Stimulated activated memory B cell treated with anti-CD40 and anti-IgM and Interleukin-4, amounts not matched to agents 10 μg/mL and 1 μg/mL and 100 μg/mL, for 72 hours (primary cell): ENCODE measurements around the gene MAP2K2.

Source experiments
- ATAC-seq: fragments of 150-1000 bp; cut with Tn5 transposase; 2 replicates; pipeline ENCODE4 v1.10.0; 2021
- H3K27ac Mint-ChIP-seq: one replicate; pipeline ENCODE4 v1.8.0; 2022; ENCODE audit warnings: mild to moderate bottlenecking, mixed read lengths
- H3K27me3 Mint-ChIP-seq: one replicate; pipeline ENCODE4 v1.8.0; 2022; ENCODE audit warnings: mixed read lengths
- H3K36me3 Mint-ChIP-seq: one replicate; pipeline ENCODE4 v1.8.0; 2022; ENCODE audit warnings: mixed read lengths
- H3K4me1 Mint-ChIP-seq: one replicate; pipeline ENCODE4 v1.8.0; 2022; ENCODE audit warnings: mixed read lengths
- H3K4me3 Mint-ChIP-seq: one replicate; pipeline ENCODE4 v1.8.0; 2022; ENCODE audit warnings: mild to moderate bottlenecking, moderate library complexity, mixed read lengths
- H3K9me3 Mint-ChIP-seq: one replicate; pipeline ENCODE4 v1.8.0; 2022; ENCODE audit warnings: mixed read lengths

MAP2K2 gene

GRCh38 chr19:4064496-4065260 is 59.2 kb downstream of the MAP2K2 start:
- Mint-ChIP-seq H3K4me1 (peaks cover 60% of the 10 kb centered on the region), H3K4me3 (peak overlapping the region; percentile 88), H3K27me3 (no peaks in the 10 kb centered on the region), H3K27ac (peak overlapping the region; percentile 85), H3K36me3 (no peaks in the 10 kb centered on the region), H3K9me3 (no peaks in the 10 kb centered on the region)
- ATAC-seq, result peak; percentile 3

- ATAC-seq, result no peak
- peaks cover 60% of the 10 kb centered on the region for H3K4me1 Mint-ChIP-seq
- H3K27ac Mint-ChIP-seq, result peak overlapping the region; percentile 85
- no peaks in the 10 kb centered on the region for H3K36me3 Mint-ChIP-seq
- H3K27me3 Mint-ChIP-seq, result no peaks in the 10 kb centered on the region
- H3K4me3 Mint-ChIP-seq, result peak overlapping the region; percentile 88
- H3K9me3 Mint-ChIP-seq, result no peaks in the 10 kb centered on the region
Observed at GRCh38 chr19:4064149-4064495, 59.8 kb downstream of the MAP2K2 start.

GRCh38 chr19:4063369-4064148 is 60.4 kb downstream of the MAP2K2 start:
- H3K4me1 Mint-ChIP-seq, result peaks cover 60% of the 10 kb centered on the region
- H3K4me3 Mint-ChIP-seq, result peak overlapping the region; percentile 88
- no peaks in the 10 kb centered on the region for H3K9me3 Mint-ChIP-seq
- H3K36me3 Mint-ChIP-seq, result no peaks in the 10 kb centered on the region
- ATAC-seq, result no peak
- peak overlapping the region; percentile 85 for H3K27ac Mint-ChIP-seq
- no peaks in the 10 kb centered on the region for H3K27me3 Mint-ChIP-seq

GRCh38 chr19:4062419-4063368 is 61.2 kb downstream of the MAP2K2 start:
- H3K4me3 Mint-ChIP-seq, result peak overlapping the region; percentile 88
- no peaks in the 10 kb centered on the region for H3K27me3 Mint-ChIP-seq
- no peak for ATAC-seq
- H3K36me3 Mint-ChIP-seq, result peaks cover 3% of the 10 kb centered on the region
- H3K27ac Mint-ChIP-seq, result peak overlapping the region; percentile 90
- no peaks in the 10 kb centered on the region for H3K9me3 Mint-ChIP-seq
- H3K4me1 Mint-ChIP-seq, result peaks cover 61% of the 10 kb centered on the region

GRCh38 chr19:4061683-4062418 is 62.1 kb downstream of the MAP2K2 start:
- Mint-ChIP-seq H3K36me3 (peaks cover 10% of the 10 kb centered on the region), H3K4me3 (peak overlapping the region; percentile 88), H3K4me1 (peaks cover 66% of the 10 kb centered on the region), H3K9me3 (no peaks in the 10 kb centered on the region), H3K27ac (peak overlapping the region; percentile 90), H3K27me3 (no peaks in the 10 kb centered on the region)
- ATAC-seq, result no peak

- Mint-ChIP-seq H3K4me3 (peak overlapping the region; percentile 38), H3K9me3 (no peaks in the 10 kb centered on the region), H3K36me3 (peaks cover 13% of the 10 kb centered on the region), H3K4me1 (peaks cover 72% of the 10 kb centered on the region), H3K27ac (peak overlapping the region; percentile 90), H3K27me3 (no peaks in the 10 kb centered on the region)
- no peak for ATAC-seq
Observed at GRCh38 chr19:4061178-4061682, 62.7 kb downstream of the MAP2K2 start.

GRCh38 chr19:4060621-4061177 is 63.2 kb downstream of the MAP2K2 start:
- H3K27me3 Mint-ChIP-seq, result no peaks in the 10 kb centered on the region
- H3K27ac Mint-ChIP-seq, result peak overlapping the region; percentile 90
- no peaks in the 10 kb centered on the region for H3K9me3 Mint-ChIP-seq
- ATAC-seq, result no peak
- peaks cover 19% of the 10 kb centered on the region for H3K36me3 Mint-ChIP-seq
- H3K4me3 Mint-ChIP-seq, result peak overlapping the region; percentile 72
- peaks cover 77% of the 10 kb centered on the region for H3K4me1 Mint-ChIP-seq

- peaks cover 79% of the 10 kb centered on the region for H3K4me1 Mint-ChIP-seq
- H3K36me3 Mint-ChIP-seq, result peaks cover 25% of the 10 kb centered on the region
Observed at GRCh38 chr19:4059891-4060620, 63.9 kb downstream of the MAP2K2 start.

GRCh38 chr19:4059453-4059871 is 64.5 kb downstream of the MAP2K2 start:
- H3K9me3 Mint-ChIP-seq, result no peaks in the 10 kb centered on the region
- peaks cover 79% of the 10 kb centered on the region for H3K4me1 Mint-ChIP-seq
- peak overlapping the region; percentile 90 for H3K27ac Mint-ChIP-seq
- no peaks in the 10 kb centered on the region for H3K27me3 Mint-ChIP-seq
- ATAC-seq, result peak; percentile 5
- H3K4me3 Mint-ChIP-seq, result peak overlapping the region; percentile 72
- peaks cover 26% of the 10 kb centered on the region for H3K36me3 Mint-ChIP-seq

More at GRCh38 chr19:4059891-4060620, 63.9 kb downstream of the MAP2K2 start:
- H3K9me3 Mint-ChIP-seq, result no peaks in the 10 kb centered on the region
- H3K4me3 Mint-ChIP-seq, result peak overlapping the region; percentile 72
- ATAC-seq, result peak; percentile 75
- peak overlapping the region; percentile 90 for H3K27ac Mint-ChIP-seq
- H3K27me3 Mint-ChIP-seq, result no peaks in the 10 kb centered on the region

GRCh38 chr19:4058693-4059452 is 65.0 kb downstream of the MAP2K2 start:
- peaks cover 75% of the 10 kb centered on the region for H3K4me1 Mint-ChIP-seq
- H3K9me3 Mint-ChIP-seq, result no peaks in the 10 kb centered on the region
- H3K4me3 Mint-ChIP-seq, result peak overlapping the region; percentile 72
- peak overlapping the region; percentile 90 for H3K27ac Mint-ChIP-seq
- H3K36me3 Mint-ChIP-seq, result peaks cover 27% of the 10 kb centered on the region
- H3K27me3 Mint-ChIP-seq, result no peaks in the 10 kb centered on the region
- no peak for ATAC-seq

GRCh38 chr19:4057931-4058692 is 65.8 kb downstream of the MAP2K2 start:
- peak overlapping the region; percentile 90 for H3K27ac Mint-ChIP-seq
- ATAC-seq, result peak; percentile 16
- H3K4me1 Mint-ChIP-seq, result peaks cover 75% of the 10 kb centered on the region
- H3K9me3 Mint-ChIP-seq, result no peaks in the 10 kb centered on the region
- H3K36me3 Mint-ChIP-seq, result peaks cover 35% of the 10 kb centered on the region
- H3K27me3 Mint-ChIP-seq, result no peaks in the 10 kb centered on the region
- H3K4me3 Mint-ChIP-seq, result no peak overlapping the region

- Mint-ChIP-seq H3K27ac (no peak overlapping the region), H3K4me1 (peaks cover 77% of the 10 kb centered on the region), H3K36me3 (peaks cover 59% of the 10 kb centered on the region)
Observed at GRCh38 chr19:4055209-4055552, 68.7 kb downstream of the MAP2K2 start.

More at GRCh38 chr19:4055209-4055552, 68.7 kb downstream of the MAP2K2 start:
- H3K27me3 Mint-ChIP-seq, result no peaks in the 10 kb centered on the region
- H3K9me3 Mint-ChIP-seq, result no peaks in the 10 kb centered on the region
- no peak overlapping the region for H3K4me3 Mint-ChIP-seq
- ATAC-seq, result no peak
